Measurements from ENCODE around the gene INSM2. TPM values are rescaled to one million over a fixed set of nuclear protein-coding genes. Genes with fewer than 3 reads are reported as not detected.

The INSM2 gene
- total and polyA plus RNA-seq, 10 of the 15 experiments (the other 5 are each of a cell fraction or from before 2014, with no cell fraction given), result 0.06 TPM; not detected in 9

GRCh38 chr14:35549551-35549950, 15.6 kb downstream of the INSM2 start:
- DNase-seq (ENCODE audit: low read depth, low spot score) (no peak), FAIRE-seq (no peak), ATAC-seq (no peak)
- Histone ChIP-seq H3K4me3 (no peak overlapping the region), H3K79me2 (ENCODE audit: control insufficient read depth, insufficient read depth, low read length) (no peaks in the 10 kb centered on the region), H3K9ac (ENCODE audit: control insufficient read depth, insufficient read depth, low read length) (no peak overlapping the region), H3K4me1 (ENCODE audit: control insufficient read depth, insufficient read depth, low read length) (no peaks in the 10 kb centered on the region), H3K27ac (ENCODE audit: control insufficient read depth, insufficient read depth) (no peak overlapping the region), H3K9me3 (replicated peaks; ENCODE audit: control insufficient read depth, insufficient read depth, low read length) (no peaks in the 10 kb centered on the region), H2AFZ (ENCODE audit: control insufficient read depth, low read depth, low read length) (no peak overlapping the region), H4K20me1 (ENCODE audit: control insufficient read depth, insufficient read depth) (no peaks in the 10 kb centered on the region), H3K27me3 (replicated peaks in 1 of 2; ENCODE audit: control insufficient read depth in 2 of 2, insufficient read depth in 2 of 2, low read length in 1 of 2) (no peaks in the 10 kb centered on the region), H3K36me3 (ENCODE audit: control insufficient read depth in 2 of 2, insufficient read depth in 2 of 2, low read length in 1 of 2) (no peaks in the 10 kb centered on the region), H3K4me2 (ENCODE audit: control insufficient read depth, insufficient read depth) (no peak overlapping the region)
- RAD21 ChIA-PET (ENCODE audit: unreplicated experiment), result no interaction called here
- CTCF ChIA-PET, result interaction anchor here (1.2 kb wide), 1 partner anchor 138 kb away, joined by 3 read pairs; no protein-coding TSS in a partner anchor
- SMC1A ChIA-PET (ENCODE audit: uncharacterized antibody, unreplicated experiment), result no interaction called here
- TF ChIP-seq SMC3 (IDR thresholded peaks at IDR 0.05; ENCODE audit: borderline replicate concordance, low read length), result no peak
- no peak for TF ChIP-seq ZZZ3 (IDR thresholded peaks at IDR 0.05; ENCODE audit: control insufficient read depth, insufficient read length, low read depth)
- TF ChIP-seq CBX3 (IDR thresholded peaks at IDR 0.05; ENCODE audit: borderline replicate concordance, low read depth), result no peak
- TF ChIP-seq RCOR1 (conservative IDR thresholded peaks at IDR 0.05; ENCODE audit: low read depth, low read length), result no peak
- no peak for TF ChIP-seq TAF1 (IDR thresholded peaks at IDR 0.05; ENCODE audit: borderline replicate concordance, low read depth, low read length)
- TF ChIP-seq GABPA (IDR thresholded peaks at IDR 0.05; ENCODE audit: low read depth), result no peak
- no peak for TF ChIP-seq RAD21 (IDR thresholded peaks at IDR 0.05; ENCODE audit: insufficient read depth, low read depth, low read length)
- no peak for TF ChIP-seq SMAD5 (IDR thresholded peaks at IDR 0.05; ENCODE audit: low read depth)
- no peak for TF ChIP-seq JUND (IDR thresholded peaks at IDR 0.05; ENCODE audit: low read depth, low read length)
- TF ChIP-seq HDGF (IDR thresholded peaks at IDR 0.05), result no peak
- TF ChIP-seq ZNF217 (IDR thresholded peaks at IDR 0.05), result no peak
- no peak for TF ChIP-seq CUX1 (IDR thresholded peaks at IDR 0.05; ENCODE audit: insufficient replicate concordance, low read depth, low read length)
- TF ChIP-seq POLR2AphosphoS2 (IDR thresholded peaks at IDR 0.05; ENCODE audit: low read depth, low read length), result no peak
- no peak for TF ChIP-seq MYB (IDR thresholded peaks at IDR 0.05; ENCODE audit: borderline replicate concordance, low read depth, low read length)
- TF ChIP-seq, protein P1, sequence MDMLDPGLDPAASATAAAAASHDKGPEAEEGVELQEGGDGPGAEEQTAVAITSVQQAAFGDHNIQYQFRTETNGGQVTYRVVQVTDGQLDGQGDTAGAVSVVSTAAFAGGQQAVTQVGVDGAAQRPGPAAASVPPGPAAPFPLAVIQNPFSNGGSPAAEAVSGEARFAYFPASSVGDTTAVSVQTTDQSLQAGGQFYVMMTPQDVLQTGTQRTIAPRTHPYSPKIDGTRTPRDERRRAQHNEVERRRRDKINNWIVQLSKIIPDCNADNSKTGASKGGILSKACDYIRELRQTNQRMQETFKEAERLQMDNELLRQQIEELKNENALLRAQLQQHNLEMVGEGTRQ (IDR thresholded peaks at IDR 0.05; ENCODE audit: borderline replicate concordance, low read depth, low read length), result no peak
- no peak for TF ChIP-seq PBX3 (IDR thresholded peaks at IDR 0.05; ENCODE audit: insufficient replicate concordance, low read depth, low read length)
- TF ChIP-seq ESRRA (IDR thresholded peaks at IDR 0.05; ENCODE audit: low read length), result no peak
- no peak for TF ChIP-seq LARP7 (IDR thresholded peaks at IDR 0.05)
- BruUV-seq (replicated peaks), result no TSS peak
- intact Hi-C loops (cut with micrococcal nuclease; ENCODE audit: unreplicated experiment), result no loop called here
- in situ Hi-C loops (cut with MboI), result no loop called here
- 97% methylated on average over 4 of the region's 4 CpGs for WGBS (ENCODE audit: insufficient coverage, insufficient replicate concordance, low lambda C conversion rate, missing lambda C conversion rate)
- POLR2A ChIA-PET, result no interaction called here

Measured in GM12878 (cell line).